Right lobe of liver (tissue), 6 donors: Measurements from ENCODE around the gene PRLHR. TPM values are rescaled to one million over a fixed set of nuclear protein-coding genes. Genes with fewer than 3 reads are reported as not detected.

Experiments
- ATAC-seq, 4 donors: fragments of 200-7000 bp; cut with Tn5 transposase; one replicate each; pipeline ENCODE4 v1.9.1; 2020; ENCODE audit warnings: mild to moderate bottlenecking in 4 of 4, moderate library complexity in 4 of 4
- DNase-seq, 3 donors: peaks; one replicate each; pipeline ENCODE4 v3.0.0-alpha.2; 2020
- H3K27ac ChIP-seq, 3 donors: fragments of 200-600 bp; one replicate each; pipeline ENCODE4 v1.8.0; 2022
- H3K27me3 ChIP-seq, 2 donors: fragments of 200-600 bp; one replicate each; pipeline ENCODE4 v1.8.0; 2022
- H3K36me3 ChIP-seq, 4 donors: fragments of 200-600 bp; sonication (generic) in 1 of 4; one replicate each; pipeline versions ENCODE4 v1.5.1 to v1.8.0; 2017 to 2022; ENCODE audit warnings: control low read depth in 1 of 4
- H3K4me1 ChIP-seq, 4 donors: fragments of 200-600 bp; sonication (generic) in 1 of 4; one replicate each; pipeline versions ENCODE4 v1.5.1 to v1.8.0; 2017 to 2022; ENCODE audit warnings: control low read depth in 1 of 4
- H3K4me3 ChIP-seq, 3 donors: fragments of 200-600 bp; one replicate each; pipeline ENCODE4 v1.8.0; 2022
- H3K9me3 ChIP-seq, 4 donors: fragments of 200-600 bp; sonication (generic) in 1 of 4; one replicate each; pipeline versions ENCODE4 v1.5.1 to v1.8.0; 2017 to 2022; ENCODE audit warnings: control low read depth in 1 of 4
- POLR2A ChIP-seq: fragments of 450-650 bp; IDR thresholded peaks from one replicate; pipeline ENCODE4 v1.6.1; 2017; ENCODE audit warnings: antibody characterized with exemption, mild to moderate bottlenecking
- WGBS: methylation state at CpG from one replicate; pipeline ENCODE4 v1.1.6; 2018; ENCODE audit warnings: low coverage, low lambda C conversion rate; ENCODE audit not compliant: insufficient coverage; ENCODE audit errors: missing lambda C conversion rate; 5-methylcytosine and 5-hydroxymethylcytosine counted together
- intact Hi-C, 2 donors: fragments of 100-400 bp; cut with DNase I; formaldehyde crosslinking; loops; one replicate each; pipeline versions ENCODE4 v1.11.2 to v1.14.1; 2022
- total RNA-seq, 6 experiments: library from RNA; depleted of rRNA in 2 of 6; stranded (reverse); fragments of >200 nt in 2 of 6; fragmentation: NEBNext Ultra II Directional in 3 of 6; extraction: Animal tissue kit (Norgen Biotek cat#: 25700) in 3 of 6; gene quantifications; one replicate each; pipeline versions ENCODE4 v1.1.0 to v1.2.4, GENCODE V29; 2016 to 2023
- TF ChIP-seq, protein P1 (sequence below), 4 donors: fragments of 200-600 bp in 3 of 4; fragments of 450-650 bp in 1 of 4; IDR thresholded peaks; one replicate each; pipeline versions ENCODE4 v1.5.1 to v1.8.0; 2016 to 2022; ENCODE audit warnings: antibody characterized with exemption in 4 of 4, mild to moderate bottlenecking in 2 of 4
- donor health status: DM: no; HTN: yes; CAD: no.
- donor health status: DM: no; HTN: no; CAD: no.
- donor health status: DM: no; HTN: no; CAD: no.
- donor health status: DM: no; HTN: yes; CAD: no.
- donor health status: DM: no; HTN: yes; CAD: no.

The PRLHR gene
- total RNA-seq, 6 experiments from 2014 or later, result not detected

DNA sequence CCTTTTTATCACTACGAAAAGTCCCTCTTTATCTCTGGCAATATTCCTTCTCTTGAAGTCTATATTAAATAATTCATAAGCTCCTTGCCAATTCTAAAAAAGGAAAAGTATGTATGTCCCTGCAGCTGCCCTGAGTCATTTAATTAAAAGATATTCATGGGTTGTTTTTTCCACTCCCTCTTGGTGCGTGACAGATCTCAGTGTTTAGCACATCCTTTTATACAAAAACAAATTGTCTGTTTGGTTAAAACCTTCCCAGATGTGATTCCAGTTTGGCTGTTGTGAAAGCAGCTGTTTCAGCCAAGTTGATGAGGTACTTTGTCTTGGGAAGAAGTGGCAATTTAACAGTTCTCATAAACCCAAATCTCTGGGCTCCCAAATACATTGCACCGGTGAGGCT lies 33.8 kb upstream of the PRLHR start:
- no peak for ATAC-seq
- no peak overlapping the region for H3K27ac ChIP-seq
- H3K27me3 ChIP-seq, result no peaks in the 10 kb centered on the region
- no peaks in the 10 kb centered on the region for H3K36me3 ChIP-seq
- no peak overlapping the region for H3K4me3 ChIP-seq
- TF ChIP-seq POLR2A, result no peak
- TF ChIP-seq, protein P1, sequence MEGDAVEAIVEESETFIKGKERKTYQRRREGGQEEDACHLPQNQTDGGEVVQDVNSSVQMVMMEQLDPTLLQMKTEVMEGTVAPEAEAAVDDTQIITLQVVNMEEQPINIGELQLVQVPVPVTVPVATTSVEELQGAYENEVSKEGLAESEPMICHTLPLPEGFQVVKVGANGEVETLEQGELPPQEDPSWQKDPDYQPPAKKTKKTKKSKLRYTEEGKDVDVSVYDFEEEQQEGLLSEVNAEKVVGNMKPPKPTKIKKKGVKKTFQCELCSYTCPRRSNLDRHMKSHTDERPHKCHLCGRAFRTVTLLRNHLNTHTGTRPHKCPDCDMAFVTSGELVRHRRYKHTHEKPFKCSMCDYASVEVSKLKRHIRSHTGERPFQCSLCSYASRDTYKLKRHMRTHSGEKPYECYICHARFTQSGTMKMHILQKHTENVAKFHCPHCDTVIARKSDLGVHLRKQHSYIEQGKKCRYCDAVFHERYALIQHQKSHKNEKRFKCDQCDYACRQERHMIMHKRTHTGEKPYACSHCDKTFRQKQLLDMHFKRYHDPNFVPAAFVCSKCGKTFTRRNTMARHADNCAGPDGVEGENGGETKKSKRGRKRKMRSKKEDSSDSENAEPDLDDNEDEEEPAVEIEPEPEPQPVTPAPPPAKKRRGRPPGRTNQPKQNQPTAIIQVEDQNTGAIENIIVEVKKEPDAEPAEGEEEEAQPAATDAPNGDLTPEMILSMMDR (IDR thresholded peaks at IDR 0.05), result no peak
- 66% methylated on average over 3 of the region's 3 CpGs for WGBS
- H3K4me1 ChIP-seq, result no peaks in the 10 kb centered on the region
- DNase-seq, result no peak
- intact Hi-C loops, result no loop called here
- no peaks in the 10 kb centered on the region for H3K9me3 ChIP-seq

DNA sequence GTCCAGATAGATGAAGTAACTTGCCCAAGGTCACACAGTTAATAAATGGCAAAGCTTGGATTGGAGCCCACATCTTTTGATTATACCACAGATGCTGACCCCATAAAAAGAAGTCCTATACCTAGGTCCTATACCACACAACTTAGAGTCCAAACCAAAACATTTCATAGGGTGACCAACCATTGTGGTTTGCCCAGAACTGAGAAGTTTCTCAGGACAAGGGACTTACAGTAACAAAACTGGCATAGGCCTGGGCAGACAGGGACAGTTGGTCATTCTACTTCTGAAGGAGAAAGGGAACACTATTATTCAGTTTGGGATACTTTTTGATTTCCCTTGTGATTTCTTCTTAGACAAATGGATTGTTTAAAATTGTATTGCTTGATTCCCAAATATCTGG lies 32.9 kb upstream of the PRLHR start:
- Histone ChIP-seq H3K27me3 (no peaks in the 10 kb centered on the region), H3K4me3 (no peak overlapping the region), H3K4me1 (no peaks in the 10 kb centered on the region), H3K36me3 (no peaks in the 10 kb centered on the region), H3K9me3 (no peaks in the 10 kb centered on the region), H3K27ac (no peak overlapping the region)
- ATAC-seq (no peak), DNase-seq (no peak)
- TF ChIP-seq, protein P1 (IDR thresholded peaks at IDR 0.05), result no peak
- no peak for TF ChIP-seq POLR2A
- intact Hi-C loops, result no loop called here

DNA sequence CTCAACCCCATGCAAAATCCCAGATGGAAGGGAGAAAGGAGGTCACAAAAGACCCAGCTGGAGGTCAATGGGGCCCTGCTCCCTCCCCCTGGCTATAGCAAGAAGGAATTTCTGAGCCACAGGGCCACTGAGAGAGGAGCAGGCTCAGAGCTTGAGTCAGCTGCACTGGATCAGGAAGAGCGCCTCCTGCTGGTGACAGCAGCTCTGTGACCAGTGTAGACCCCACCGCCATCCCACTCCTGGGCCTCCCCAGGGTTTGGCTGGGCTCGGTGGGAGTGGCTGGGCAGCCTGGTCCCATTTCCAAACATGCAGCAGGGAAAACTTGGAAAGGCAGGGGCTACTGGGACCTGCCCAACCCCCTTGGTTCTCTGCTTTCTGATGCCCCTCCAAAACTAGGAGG lies 31.5 kb upstream of the PRLHR start:
- ATAC-seq, result no peak
- Histone ChIP-seq H3K4me3 (no peak overlapping the region), H3K27ac (no peak overlapping the region), H3K27me3 (no peaks in the 10 kb centered on the region), H3K4me1 (no peaks in the 10 kb centered on the region), H3K36me3 (no peaks in the 10 kb centered on the region), H3K9me3 (no peaks in the 10 kb centered on the region)
- no CpG with 5 or more reads among the region's 3 CpGs for WGBS
- TF ChIP-seq POLR2A, result no peak
- TF ChIP-seq, protein P1 (IDR thresholded peaks at IDR 0.05), result no peak
- no peak for DNase-seq
- intact Hi-C loops, result no loop called here

DNA sequence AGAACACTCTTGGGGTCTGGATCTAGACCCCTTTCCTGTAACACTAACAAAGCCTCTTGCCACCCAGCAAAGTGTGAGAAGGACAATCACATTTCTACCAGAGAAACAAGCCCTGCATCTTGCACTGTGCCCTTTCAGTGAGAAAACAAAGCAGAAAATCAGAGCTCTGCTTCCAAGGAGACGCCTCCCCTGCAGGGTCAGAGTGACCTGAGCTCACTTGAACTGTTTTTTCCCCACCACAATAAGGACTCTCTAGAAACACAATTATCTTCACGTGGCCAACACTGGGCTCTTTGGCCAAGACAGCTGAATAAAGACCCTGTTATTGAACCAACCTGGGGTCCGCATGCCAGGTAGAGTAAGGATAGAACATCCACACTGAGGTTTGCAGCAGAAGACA lies 30.1 kb upstream of the PRLHR start:
- H3K9me3 ChIP-seq, result no peaks in the 10 kb centered on the region
- H3K4me1 ChIP-seq, result no peaks in the 10 kb centered on the region
- DNase-seq (no peak), ATAC-seq (no peak)
- WGBS, result 17% methylated on average over 1 of the region's 3 CpGs
- H3K27me3 ChIP-seq, result no peaks in the 10 kb centered on the region
- intact Hi-C loops, result no loop called here
- H3K27ac ChIP-seq, result no peak overlapping the region
- H3K4me3 ChIP-seq, result no peak overlapping the region
- no peaks in the 10 kb centered on the region for H3K36me3 ChIP-seq
- TF ChIP-seq, protein P1 (IDR thresholded peaks at IDR 0.05), result no peak
- no peak for TF ChIP-seq POLR2A

DNA sequence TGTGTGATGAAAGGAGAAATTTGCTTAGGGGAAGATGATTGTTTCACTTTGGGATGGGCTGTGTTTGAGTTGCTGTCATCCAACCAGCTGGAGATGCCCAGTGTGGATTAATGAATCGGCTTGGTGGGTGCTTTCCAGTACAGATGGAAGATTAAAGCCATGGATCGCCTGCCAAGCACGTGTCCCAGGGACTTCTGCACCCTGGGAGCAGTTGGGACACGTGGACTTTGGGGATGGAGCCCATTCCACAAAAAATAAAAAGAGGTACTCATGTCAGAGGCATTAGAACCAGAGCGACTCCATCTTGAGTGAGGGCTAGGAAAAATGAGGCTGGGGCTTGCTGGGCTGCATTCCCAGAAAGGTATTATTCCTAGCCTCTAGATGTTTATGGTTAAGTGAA lies 29.3 kb upstream of the PRLHR start:
- Histone ChIP-seq H3K4me3 (no peak overlapping the region), H3K27ac (no peak overlapping the region), H3K27me3 (no peaks in the 10 kb centered on the region), H3K9me3 (no peaks in the 10 kb centered on the region), H3K36me3 (no peaks in the 10 kb centered on the region), H3K4me1 (no peaks in the 10 kb centered on the region)
- intact Hi-C loops, result no loop called here
- 52% methylated on average over 3 of the region's 5 CpGs for WGBS
- no peak for TF ChIP-seq POLR2A
- TF ChIP-seq, protein P1 (IDR thresholded peaks at IDR 0.05), result no peak
- ATAC-seq (no peak), DNase-seq (no peak)
